ENCODE results near the gene ELAC2. TPM values are rescaled to one million over a fixed set of nuclear protein-coding genes. Genes with fewer than 3 reads are reported as not detected.

Gene ELAC2
- total and polyA plus RNA-seq, 10 of the 15 experiments (the other 5 are each of a cell fraction or from before 2014, with no cell fraction given) = 5.1 to 146 (median 79.4) TPM

- in situ Hi-C loops (cut with MboI) = no loop called here
- FAIRE-seq (no peak), ATAC-seq (no peak), DNase-seq (ENCODE audit: low read depth, low spot score) (no peak)
- no peak overlapping the region for H3K27ac ChIP-seq (ENCODE audit: control insufficient read depth, insufficient read depth)
- intact Hi-C loops (cut with micrococcal nuclease; ENCODE audit: unreplicated experiment) = no loop called here
- no peaks in the 10 kb centered on the region for H3K4me1 ChIP-seq (ENCODE audit: control insufficient read depth, insufficient read depth, low read length)
- ChIA-PET RAD21 (ENCODE audit: unreplicated experiment) (no interaction called here), CTCF (interaction anchor here (1.5 kb wide), 1 partner anchor 41 kb away, joined by 3 read pairs; no protein-coding TSS in a partner anchor), SMC1A (ENCODE audit: uncharacterized antibody, unreplicated experiment) (no interaction called here), POLR2A (no interaction called here)
- no peak overlapping the region for H2AFZ ChIP-seq (ENCODE audit: control insufficient read depth, low read depth, low read length)
- H3K9ac ChIP-seq (ENCODE audit: control insufficient read depth, insufficient read depth, low read length) = no peak overlapping the region
- H4K20me1 ChIP-seq (ENCODE audit: control insufficient read depth, insufficient read depth) = no peaks in the 10 kb centered on the region
- H3K79me2 ChIP-seq (ENCODE audit: control insufficient read depth, insufficient read depth, low read length) = no peaks in the 10 kb centered on the region
- WGBS (ENCODE audit: insufficient coverage, insufficient replicate concordance, low lambda C conversion rate, missing lambda C conversion rate) = 64% methylated on average over 12 of the region's 12 CpGs
- no TSS peak for BruUV-seq (replicated peaks)
- H3K36me3 ChIP-seq (ENCODE audit: control insufficient read depth in 2 of 2, insufficient read depth in 2 of 2, low read length in 1 of 2) = no peaks in the 10 kb centered on the region
- no peaks in the 10 kb centered on the region for H3K27me3 ChIP-seq (replicated peaks in 1 of 2; ENCODE audit: control insufficient read depth in 2 of 2, insufficient read depth in 2 of 2, low read length in 1 of 2)
- no peak overlapping the region for H3K4me3 ChIP-seq
- TF ChIP-seq TCF7 (IDR thresholded peaks at IDR 0.05; ENCODE audit: borderline replicate concordance) (no peak), EP300 (IDR thresholded peaks at IDR 0.05; ENCODE audit: borderline replicate concordance in 1 of 2, control insufficient read depth in 1 of 2, low read depth in 2 of 2, low read length in 2 of 2) (no peak)
- H3K4me2 ChIP-seq (ENCODE audit: control insufficient read depth, insufficient read depth) = no peak overlapping the region
- no peaks in the 10 kb centered on the region for H3K9me3 ChIP-seq (replicated peaks; ENCODE audit: control insufficient read depth, insufficient read depth, low read length)
Measured at GRCh38 chr17:12979826-12980500, 37.9 kb downstream of the ELAC2 start.

GRCh38 chr17:12979246-12979645 is 38.6 kb downstream of the ELAC2 start:
- DNase-seq (ENCODE audit: low read depth, low spot score) = no peak
- in situ Hi-C loops (cut with MboI) = no loop called here

More at GRCh38 chr17:12979246-12979645, 38.6 kb downstream of the ELAC2 start:
- BruUV-seq (replicated peaks) = no TSS peak
- Histone ChIP-seq H3K27me3 (replicated peaks in 1 of 2; ENCODE audit: control insufficient read depth in 2 of 2, insufficient read depth in 2 of 2, low read length in 1 of 2) (no peaks in the 10 kb centered on the region), H3K4me1 (ENCODE audit: control insufficient read depth, insufficient read depth, low read length) (no peaks in the 10 kb centered on the region), H3K79me2 (ENCODE audit: control insufficient read depth, insufficient read depth, low read length) (no peaks in the 10 kb centered on the region), H4K20me1 (ENCODE audit: control insufficient read depth, insufficient read depth) (no peaks in the 10 kb centered on the region), H3K4me3 (no peak overlapping the region), H3K27ac (ENCODE audit: control insufficient read depth, insufficient read depth) (no peak overlapping the region), H3K36me3 (ENCODE audit: control insufficient read depth in 2 of 2, insufficient read depth in 2 of 2, low read length in 1 of 2) (no peaks in the 10 kb centered on the region), H3K9me3 (replicated peaks; ENCODE audit: control insufficient read depth, insufficient read depth, low read length) (no peaks in the 10 kb centered on the region), H3K9ac (ENCODE audit: control insufficient read depth, insufficient read depth, low read length) (no peak overlapping the region), H3K4me2 (ENCODE audit: control insufficient read depth, insufficient read depth) (no peak overlapping the region), H2AFZ (ENCODE audit: control insufficient read depth, low read depth, low read length) (no peak overlapping the region)
- intact Hi-C loops (cut with micrococcal nuclease; ENCODE audit: unreplicated experiment) = no loop called here
- ChIA-PET POLR2A (no interaction called here), RAD21 (ENCODE audit: unreplicated experiment) (no interaction called here), SMC1A (ENCODE audit: uncharacterized antibody, unreplicated experiment) (no interaction called here), CTCF (no interaction called here)
- no peak for TF ChIP-seq CHD1 (IDR thresholded peaks at IDR 0.05; ENCODE audit: low read depth, low read length)
- no peak for TF ChIP-seq NFXL1 (IDR thresholded peaks at IDR 0.05; ENCODE audit: borderline replicate concordance)
- TF ChIP-seq BMI1 (IDR thresholded peaks at IDR 0.05; ENCODE audit: borderline replicate concordance) = no peak
- no peak for TF ChIP-seq CHD4 (IDR thresholded peaks at IDR 0.05)
- no peak for TF ChIP-seq CREB1 (IDR thresholded peaks at IDR 0.05; ENCODE audit: low read depth)
- TF ChIP-seq ELK1 (IDR thresholded peaks at IDR 0.05; ENCODE audit: low read depth, low read length) = no peak
- no peak for TF ChIP-seq LARP7 (IDR thresholded peaks at IDR 0.05)
- no peak for TF ChIP-seq MYB (IDR thresholded peaks at IDR 0.05; ENCODE audit: borderline replicate concordance, low read depth, low read length)
- TF ChIP-seq EGR1 (IDR thresholded peaks at IDR 0.05; ENCODE audit: borderline replicate concordance in 1 of 2, low read depth in 2 of 2, low read length in 2 of 2) = no peak
- TF ChIP-seq CREM (IDR thresholded peaks at IDR 0.05; ENCODE audit: low read depth) = no peak
- no peak for TF ChIP-seq TBL1XR1 (IDR thresholded peaks at IDR 0.05; ENCODE audit: low read depth, low read length)
- TF ChIP-seq IRF3 (IDR thresholded peaks at IDR 0.05) = no peak
- no peak for TF ChIP-seq KLF5 (IDR thresholded peaks at IDR 0.05; ENCODE audit: partially characterized antibody)
- TF ChIP-seq NFIC (IDR thresholded peaks at IDR 0.05; ENCODE audit: low read depth, low read length) = no peak
- no peak for FAIRE-seq
- 55% methylated on average over 5 of the region's 5 CpGs for WGBS (ENCODE audit: insufficient coverage, insufficient replicate concordance, low lambda C conversion rate, missing lambda C conversion rate)
- no peak for ATAC-seq

All from GM12878 (cell line).